ENCODE data around the gene OSBPL2.

Gene OSBPL2

GRCh38 chr20:62315773-62316172 lies 77.5 kb downstream of the OSBPL2 start:
- DNase-seq = no peak

- DNase-seq = no peak
Observed at GRCh38 chr20:62316331-62317166, 78.2 kb downstream of the OSBPL2 start.

GRCh38 chr20:62317167-62317655 lies 78.9 kb downstream of the OSBPL2 start:
- no peak for DNase-seq

GRCh38 chr20:62318400-62319345 lies 80.4 kb downstream of the OSBPL2 start:
- DNase-seq = no peak

GRCh38 chr20:62319346-62319909 lies 81.1 kb downstream of the OSBPL2 start:
- no peak for DNase-seq

- DNase-seq = no peak
Observed at GRCh38 chr20:62320581-62321354, 82.4 kb downstream of the OSBPL2 start.

- DNase-seq = no peak
Observed at GRCh38 chr20:62321521-62321948, 83.2 kb downstream of the OSBPL2 start.

GRCh38 chr20:62321975-62322374 lies 83.7 kb downstream of the OSBPL2 start:
- no peak for DNase-seq

GRCh38 chr20:62322492-62323041 lies 84.2 kb downstream of the OSBPL2 start:
- DNase-seq = no peak

GRCh38 chr20:62323146-62323979 lies 85.0 kb downstream of the OSBPL2 start:
- DNase-seq = no peak

GRCh38 chr20:62323980-62324906 lies 85.9 kb downstream of the OSBPL2 start:
- no peak for DNase-seq

GRCh38 chr20:62325172-62325905 lies 87.0 kb downstream of the OSBPL2 start:
- DNase-seq = no peak

GRCh38 chr20:62326559-62326958 lies 88.2 kb downstream of the OSBPL2 start:
- no peak for DNase-seq

GRCh38 chr20:62326959-62327725 lies 88.8 kb downstream of the OSBPL2 start:
- no peak for DNase-seq

- no peak for DNase-seq
Observed at GRCh38 chr20:62327726-62328495, 89.6 kb downstream of the OSBPL2 start.

- DNase-seq = no peak
Observed at GRCh38 chr20:62328684-62329388, 90.5 kb downstream of the OSBPL2 start.

Measured in activated gamma-delta T cell treated with Interleukin-2 at 50 U/mL for 16 hours (primary cell).